Panc1 (cell line): ENCODE data around the gene EHD4. TPM values are rescaled to one million over a fixed set of nuclear protein-coding genes. Genes with fewer than 3 reads are reported as not detected.
A peak's percentile ranks its signal among the peaks of the same experiment; 100 is the strongest.

Experiments
- ATAC-seq: fragments of 200-7000 bp; cut with Tn5 transposase; 2 replicates; pipeline ENCODE4 v1.9.1; 2020; ENCODE audit warnings: mild to moderate bottlenecking, moderate library complexity
- BruUV-seq: library from RNA; stranded (reverse); fragments of 400-500 nt; replicated peaks from 2 replicates; lab custom pipeline; 2021; lab: Mats Ljungman, UMichigan
- CTCF ChIA-PET: fragments of 300-600 bp; sonication (Branson Sonifier 250); formaldehyde crosslinking; loops from one replicate; lab custom pipeline; 2022; ENCODE audit warnings: antibody characterized with exemption; lab: Charles Lee
- POLR2A ChIA-PET: fragments of 300-600 bp; sonication (Branson Sonifier 250); formaldehyde crosslinking; loops from one replicate; lab custom pipeline; 2022; ENCODE audit warnings: antibody characterized with exemption; lab: Charles Lee
- DNase-seq: peaks from one replicate; pipeline ENCODE4 v3.0.0-alpha.2; 2010; ENCODE audit warnings: low read depth, low spot score
- H3K27ac ChIP-seq: 2 replicates; pipeline ENCODE4 v1.5.1; 2011; ENCODE audit warnings: mild to moderate bottlenecking, low read length, inconsistent platforms
- H3K27me3 ChIP-seq: fragments of 200-500 bp; sonication (Bioruptor generic); 2 replicates; pipeline ENCODE4 v1.6.0; 2014; ENCODE audit warnings: low read length, inconsistent platforms; ENCODE audit not compliant: control insufficient read depth, insufficient read depth
- H3K36me3 ChIP-seq: fragments of 200-500 bp; sonication (Bioruptor generic); 2 replicates; pipeline ENCODE4 v1.5.1; 2014; ENCODE audit warnings: inconsistent platforms, mild to moderate bottlenecking, low read length, moderate library complexity; ENCODE audit not compliant: control insufficient read depth, insufficient read depth
- H3K4me1 ChIP-seq: 2 replicates; pipeline ENCODE4 v1.5.1; 2011; ENCODE audit warnings: inconsistent platforms, mild to moderate bottlenecking, low read length, moderate library complexity; ENCODE audit not compliant: control insufficient read depth, insufficient read depth
- H3K4me3 ChIP-seq, 2 experiments: 2 replicates each; pipeline ENCODE4 v1.5.1; 2011 to 2012; ENCODE audit warnings: low read depth in 2 of 2, low read length in 2 of 2, mild to moderate bottlenecking in 2 of 2, inconsistent platforms in 1 of 2, moderate library complexity in 1 of 2
- H3K9me3 ChIP-seq: fragments of 200-500 bp; sonication (Bioruptor generic); 2 replicates; pipeline ENCODE4 v1.5.1; 2014; ENCODE audit warnings: low read depth, mild to moderate bottlenecking, inconsistent platforms, low read length, moderate library complexity; ENCODE audit not compliant: control insufficient read depth, insufficient read depth
- CTCF ChIP-seq: fragments of 450-650 bp; IDR thresholded peaks from 2 replicates; pipeline ENCODE4 v1.5.1; 2017; ENCODE audit warnings: mild to moderate bottlenecking
- POLR2AphosphoS5 ChIP-seq: IDR thresholded peaks from 2 replicates; pipeline ENCODE4 v1.6.1; 2012; ENCODE audit warnings: mild to moderate bottlenecking, low read depth, low read length, moderate library complexity
- REST ChIP-seq, 2 experiments: IDR thresholded peaks; 2 replicates each; pipeline ENCODE4 v1.6.1; 2011 to 2012; ENCODE audit warnings: low read depth in 2 of 2, control low read depth in 1 of 2, low read length in 1 of 2, mild to moderate bottlenecking in 1 of 2, moderate library complexity in 1 of 2; ENCODE audit not compliant: insufficient read depth in 1 of 2
- SIN3A ChIP-seq: IDR thresholded peaks from 2 replicates; pipeline ENCODE4 v1.6.1; 2012; ENCODE audit warnings: low read depth, mild to moderate bottlenecking, low read length, moderate library complexity, borderline replicate concordance; ENCODE audit not compliant: insufficient read depth
- TCF7L2 ChIP-seq: IDR thresholded peaks from 2 replicates; pipeline ENCODE4 v1.6.1; 2011; ENCODE audit warnings: mild to moderate bottlenecking, low read depth, low read length, inconsistent platforms
- in situ Hi-C: cut with HindIII; loops from 2 replicates; pipeline ENCODE4 v1.10.0; 2016; ENCODE audit warnings: low sequenced_read_pairs, low pct_unique_long_range_greater_than_20kb
- intact Hi-C: fragments of 100-400 bp; cut with micrococcal nuclease; formaldehyde crosslinking; loops from one replicate; pipeline ENCODE4 v1.10.0; 2022; ENCODE audit not compliant: unreplicated experiment
- total RNA-seq: library from RNA; stranded (reverse); gene quantifications from one replicate; pipeline ENCODE4 v1.2.1, GENCODE V29; 2021; ENCODE audit not compliant: unreplicated experiment

Gene EHD4
- total RNA-seq, 1 experiment from 2014 or later: 43.2 TPM

GRCh38 chr15:41934843-41935242 is 37.5 kb downstream of the EHD4 start:
- DNase-seq (no peak), ATAC-seq (peak; percentile 35)
- ChIA-PET CTCF (interaction anchor here (0.6 kb wide), 1 partner anchor 30 kb away, joined by 6 read pairs; no protein-coding TSS in a partner anchor), POLR2A (interaction anchor here (0.6 kb wide), 1 partner anchor 9 kb away, joined by 5 read pairs; no protein-coding TSS in a partner anchor)
- peaks cover 54% of the 10 kb centered on the region for H3K4me1 ChIP-seq
- no peaks in the 10 kb centered on the region for H3K36me3 ChIP-seq
- H3K27me3 ChIP-seq: no peaks in the 10 kb centered on the region
- BruUV-seq: no TSS peak
- intact Hi-C loops (no loop called here), in situ Hi-C loops (no loop called here)
- peak overlapping the region; percentile 91 for H3K27ac ChIP-seq
- H3K9me3 ChIP-seq: no peaks in the 10 kb centered on the region
- TF ChIP-seq TCF7L2 (no peak), SIN3A (no peak), REST (IDR thresholded peaks at IDR 0.05; ENCODE audit: insufficient read depth in 1 of 2, low read depth in 2 of 2, low read length in 1 of 2) (no peak), POLR2AphosphoS5 (no peak), CTCF (no peak)
- H3K4me3 ChIP-seq: no peak overlapping the region

- TF ChIP-seq CTCF: no peak
- no peak for TF ChIP-seq REST (IDR thresholded peaks at IDR 0.05; ENCODE audit: insufficient read depth in 1 of 2, low read depth in 2 of 2, low read length in 1 of 2)
- TF ChIP-seq SIN3A: no peak
- Histone ChIP-seq H3K27ac (peak overlapping the region; percentile 91), H3K4me1 (peaks cover 65% of the 10 kb centered on the region), H3K36me3 (no peaks in the 10 kb centered on the region), H3K9me3 (no peaks in the 10 kb centered on the region), H3K27me3 (no peaks in the 10 kb centered on the region), H3K4me3 (no peak overlapping the region)
- BruUV-seq: no TSS peak
- ChIA-PET POLR2A (no interaction called here), CTCF (no interaction called here)
- no peak for DNase-seq
- in situ Hi-C loops: no loop called here
- peak; percentile 59 for ATAC-seq
- intact Hi-C loops: no loop called here
Measured at GRCh38 chr15:41933771-41934170, 38.6 kb downstream of the EHD4 start.
